ENCODE data around the gene GNAT2. TPM values are rescaled to one million over a fixed set of nuclear protein-coding genes. Genes with fewer than 3 reads are reported as not detected.

The GNAT2 gene
- total RNA-seq, 4 donors from 2014 or later = not detected

- no peak for DNase-seq (ENCODE audit: low spot score in 2 of 2)
- WGBS, 2 donors = 95 to 100% methylated on average over 4 of the region's 4 CpGs
- no peak for TF ChIP-seq POLR2A (IDR thresholded peaks at IDR 0.05)
- TF ChIP-seq, protein P1, sequence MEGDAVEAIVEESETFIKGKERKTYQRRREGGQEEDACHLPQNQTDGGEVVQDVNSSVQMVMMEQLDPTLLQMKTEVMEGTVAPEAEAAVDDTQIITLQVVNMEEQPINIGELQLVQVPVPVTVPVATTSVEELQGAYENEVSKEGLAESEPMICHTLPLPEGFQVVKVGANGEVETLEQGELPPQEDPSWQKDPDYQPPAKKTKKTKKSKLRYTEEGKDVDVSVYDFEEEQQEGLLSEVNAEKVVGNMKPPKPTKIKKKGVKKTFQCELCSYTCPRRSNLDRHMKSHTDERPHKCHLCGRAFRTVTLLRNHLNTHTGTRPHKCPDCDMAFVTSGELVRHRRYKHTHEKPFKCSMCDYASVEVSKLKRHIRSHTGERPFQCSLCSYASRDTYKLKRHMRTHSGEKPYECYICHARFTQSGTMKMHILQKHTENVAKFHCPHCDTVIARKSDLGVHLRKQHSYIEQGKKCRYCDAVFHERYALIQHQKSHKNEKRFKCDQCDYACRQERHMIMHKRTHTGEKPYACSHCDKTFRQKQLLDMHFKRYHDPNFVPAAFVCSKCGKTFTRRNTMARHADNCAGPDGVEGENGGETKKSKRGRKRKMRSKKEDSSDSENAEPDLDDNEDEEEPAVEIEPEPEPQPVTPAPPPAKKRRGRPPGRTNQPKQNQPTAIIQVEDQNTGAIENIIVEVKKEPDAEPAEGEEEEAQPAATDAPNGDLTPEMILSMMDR (IDR thresholded peaks at IDR 0.05) = no peak
- intact Hi-C loops (cut with DNase I; ENCODE audit: low total_unique reads) = loop anchor here (10.0 kb wide), 1 partner anchor 47 kb away; the partner anchor contains the start of genes AMPD2 and GNAT2
- H3K4me3 ChIP-seq (ENCODE audit: low read depth, poor library complexity, severe bottlenecking) = no peak overlapping the region
Measured at GRCh38 chr1:109567877-109568672, 51.3 kb downstream of the GNAT2 start.

DNA sequence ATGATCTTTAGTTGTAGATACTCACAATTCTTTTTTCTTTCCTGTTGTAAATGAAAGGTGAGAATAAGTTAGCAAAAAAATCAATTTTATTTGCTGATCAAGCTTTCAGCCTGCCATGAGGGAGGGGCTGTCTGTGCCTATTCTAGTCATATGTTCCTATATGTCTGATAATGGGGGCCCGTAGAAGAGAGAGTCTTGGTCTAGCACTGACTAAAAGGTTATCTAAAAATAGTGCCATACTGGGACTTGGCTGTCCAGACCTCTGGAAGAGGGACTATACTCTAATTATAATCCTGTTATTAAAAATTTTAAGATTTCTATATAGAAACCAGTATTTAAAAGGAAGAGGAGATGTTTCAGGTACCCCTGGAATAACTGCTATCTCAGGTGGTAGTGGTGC, 52.4 kb downstream of the GNAT2 start:
- DNase-seq (ENCODE audit: low spot score in 2 of 2) = no peak
- intact Hi-C loops (cut with DNase I; ENCODE audit: low total_unique reads) = loop anchor here (10.0 kb wide), 1 partner anchor 48 kb away; the partner anchor contains the start of genes AMPD2 and GNAT2
- H3K4me3 ChIP-seq (ENCODE audit: low read depth, poor library complexity, severe bottlenecking) = no peak overlapping the region
- no peak for TF ChIP-seq POLR2A (IDR thresholded peaks at IDR 0.05)
- TF ChIP-seq, protein P1 (IDR thresholded peaks at IDR 0.05) = no peak
- whole genome bisulfite sequencing, 2 donors = 81 to 95% methylated on average over 1 of the region's 1 CpG

GRCh38 chr1:109565241-109565640, 54.2 kb downstream of the GNAT2 start:
- TF ChIP-seq, protein P1 (IDR thresholded peaks at IDR 0.05) = no peak
- TF ChIP-seq POLR2A (IDR thresholded peaks at IDR 0.05) = no peak
- intact Hi-C loops (cut with DNase I; ENCODE audit: low total_unique reads) = loop anchor here (10.0 kb wide), 1 partner anchor 50 kb away; the partner anchor contains the start of genes AMPD2 and GNAT2
- 91 to 97% methylated on average over 3 of the region's 3 CpGs for WGBS, 2 donors
- no peak for DNase-seq (ENCODE audit: low spot score in 2 of 2)
- H3K4me3 ChIP-seq (ENCODE audit: low read depth, poor library complexity, severe bottlenecking) = no peak overlapping the region

DNA sequence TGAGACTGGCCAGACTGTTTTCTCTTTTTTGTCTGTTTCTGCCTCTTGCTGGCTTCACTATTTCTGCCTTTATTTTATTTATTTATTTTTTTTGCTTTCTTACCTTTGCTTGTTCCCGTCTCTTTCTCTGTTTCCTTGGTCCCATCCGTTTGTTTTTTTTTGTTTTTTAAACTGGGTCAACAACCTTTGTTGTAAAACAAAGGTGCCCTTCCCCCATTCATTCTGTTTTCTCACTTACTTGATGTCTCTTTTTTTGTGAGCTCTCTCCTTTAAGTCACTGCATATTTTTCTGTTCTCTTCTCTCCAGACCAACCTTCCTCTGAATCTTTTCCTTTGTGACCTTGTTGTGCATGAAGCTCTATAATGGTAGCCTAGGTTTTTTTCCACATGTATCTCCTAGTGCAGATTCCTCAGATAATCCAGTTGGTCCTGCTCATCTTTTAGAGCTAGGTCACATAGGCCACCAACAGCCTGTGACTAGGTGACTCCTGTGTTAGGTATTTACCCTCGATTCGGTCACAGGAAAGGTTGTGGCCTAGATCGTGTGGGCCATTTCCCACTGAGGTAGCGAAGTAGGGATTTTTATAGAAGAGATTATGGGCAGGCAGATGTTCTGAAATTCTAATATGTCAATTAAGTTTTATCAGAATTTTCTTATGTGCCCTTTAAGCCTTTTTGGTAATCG, 55.1 kb downstream of the GNAT2 start:
- 81 to 87% methylated on average over 7 of the region's 7 CpGs for WGBS, 2 donors
- H3K4me3 ChIP-seq (ENCODE audit: low read depth, poor library complexity, severe bottlenecking) = no peak overlapping the region
- intact Hi-C loops (cut with DNase I; ENCODE audit: low total_unique reads) = loop anchor here (10.0 kb wide), 1 partner anchor 50 kb away; the partner anchor contains the start of genes AMPD2 and GNAT2
- TF ChIP-seq, protein P1 (IDR thresholded peaks at IDR 0.05) = no peak
- no peak for TF ChIP-seq POLR2A (IDR thresholded peaks at IDR 0.05)
- no peak for DNase-seq (ENCODE audit: low spot score in 2 of 2)

GRCh38 chr1:109559995-109560394, 59.4 kb downstream of the GNAT2 start:
- no peak for DNase-seq (ENCODE audit: low spot score in 2 of 2)
- no peak overlapping the region for H3K4me3 ChIP-seq (ENCODE audit: low read depth, poor library complexity, severe bottlenecking)
- intact Hi-C loops (cut with DNase I; ENCODE audit: low total_unique reads) = loop anchor here (10.0 kb wide), 1 partner anchor 55 kb away; the partner anchor contains the start of genes AMPD2 and GNAT2
- TF ChIP-seq POLR2A (IDR thresholded peaks at IDR 0.05) = no peak

- TF ChIP-seq, protein P1 (IDR thresholded peaks at IDR 0.05) = no peak
- TF ChIP-seq POLR2A (IDR thresholded peaks at IDR 0.05) = no peak
- no peak for DNase-seq (ENCODE audit: low spot score in 2 of 2)
- no peak overlapping the region for H3K4me3 ChIP-seq (ENCODE audit: low read depth, poor library complexity, severe bottlenecking)
- intact Hi-C loops (cut with DNase I; ENCODE audit: low total_unique reads) = no loop called here
- WGBS, 2 donors = 97% methylated on average over 5 of the region's 5 CpGs
Measured at GRCh38 chr1:109557520-109557919, 61.9 kb downstream of the GNAT2 start.

Measured in lower leg skin (tissue), 4 donors.